Stomach (tissue), 9 donors: ENCODE data around the gene DIAPH2. TPM values are rescaled to one million over a fixed set of nuclear protein-coding genes. Genes with fewer than 3 reads are reported as not detected.
"Not testable (repeated sequence)": the region's sequence is repeated elsewhere in the genome, so short reads cannot be mapped to it uniquely, and the experiment has no call there.

Source experiments
- DNase-seq, 2 donors: peaks; one replicate each; pipeline versions ENCODE4 v3.0.0 to v3.0.0-alpha.2; 2013 to 2019
- H3K27ac ChIP-seq, 5 donors: fragments of 200-600 bp in 4 of 5; sonication (generic) in 4 of 5; one replicate each; pipeline ENCODE4 v1.5.1; 2013 to 2019; ENCODE audit warnings: mild to moderate bottlenecking in 1 of 5, moderate library complexity in 1 of 5
- H3K27me3 ChIP-seq, 3 donors: fragments of 200-600 bp; sonication (generic); one replicate each; pipeline ENCODE4 v1.5.1; 2017 to 2019; ENCODE audit warnings: mixed run types in 1 of 3
- H3K36me3 ChIP-seq, 4 donors: fragments of 200-600 bp; sonication (generic); 1 replicate in 3 of 4; 2 replicates in 1 of 4; pipeline ENCODE4 v1.5.1; 2016 to 2019
- H3K4me1 ChIP-seq, 4 donors: fragments of 200-600 bp; sonication (generic); one replicate each; pipeline ENCODE4 v1.5.1; 2016 to 2019
- H3K4me3 ChIP-seq, 4 donors: fragments of 200-600 bp; sonication (generic) in 3 of 4; one replicate each; pipeline ENCODE4 v1.5.1; 2016 to 2019; ENCODE audit warnings: mild to moderate bottlenecking in 1 of 4
- H3K9me3 ChIP-seq, 4 donors: fragments of 200-600 bp; sonication (generic); one replicate each; pipeline ENCODE4 v1.5.1; 2016 to 2019
- EP300 ChIP-seq: sonication (generic); formaldehyde crosslinking; IDR thresholded peaks from one replicate; pipeline ENCODE4 v1.6.1; 2017; ENCODE audit warnings: antibody characterized with exemption
- POLR2A ChIP-seq, 4 donors: fragments of 450-650 bp; IDR thresholded peaks; one replicate each; pipeline ENCODE4 v1.6.1; 2016; ENCODE audit warnings: antibody characterized with exemption in 4 of 4, control low read depth in 2 of 4, mild to moderate bottlenecking in 1 of 4, moderate library complexity in 1 of 4
- POLR2AphosphoS5 ChIP-seq, 3 donors: sonication (generic); formaldehyde crosslinking; IDR thresholded peaks; one replicate each; pipeline ENCODE4 v1.6.1; 2016; ENCODE audit warnings: antibody characterized with exemption in 3 of 3
- WGBS, 5 donors: extraction: QIAGEN DNeasy Blood & Tissue Kit in 3 of 5; methylation state at CpG; one replicate each; pipeline versions ENCODE4 v1.1.5 to v1.1.7; 2013 to 2018; 5-methylcytosine and 5-hydroxymethylcytosine counted together
- intact Hi-C: fragments of 100-400 bp; cut with DNase I; formaldehyde crosslinking; loops from one replicate; pipeline ENCODE4 v1.15.1; 2023; ENCODE audit warnings: low total_unique reads
- polyA plus RNA-seq, 3 donors: library from polyadenylated mRNA; stranded (reverse); fragments of 200-250 nt; gene quantifications; one replicate each; pipeline ENCODE4 v1.2.3, GENCODE V29; 2013
- total RNA-seq, 5 donors: library from RNA; depleted of rRNA; stranded (reverse); fragments of >200 nt; gene quantifications; one replicate each; pipeline versions ENCODE4 v1.1.0 to v1.2.3, GENCODE V29; 2014 to 2016
- TF ChIP-seq, protein P1 (sequence below), 7 experiments: fragments of 450-650 bp in 4 of 7; fragments of 200-600 bp in 3 of 7; sonication (generic) in 3 of 7; IDR thresholded peaks; one replicate each; pipeline ENCODE4 v1.5.1; 2016 to 2019; ENCODE audit warnings: antibody characterized with exemption in 7 of 7, control low read depth in 2 of 7, mild to moderate bottlenecking in 1 of 7
- donor health status: healthy with polysubstance abuse.
- donor health status: Bipolar disorder and iron deficiency.
- donor health status: healthy.

DIAPH2 gene
- total and polyA plus RNA-seq, 8 donors: 5.2 to 52.5 (median 27.3) TPM

DNA sequence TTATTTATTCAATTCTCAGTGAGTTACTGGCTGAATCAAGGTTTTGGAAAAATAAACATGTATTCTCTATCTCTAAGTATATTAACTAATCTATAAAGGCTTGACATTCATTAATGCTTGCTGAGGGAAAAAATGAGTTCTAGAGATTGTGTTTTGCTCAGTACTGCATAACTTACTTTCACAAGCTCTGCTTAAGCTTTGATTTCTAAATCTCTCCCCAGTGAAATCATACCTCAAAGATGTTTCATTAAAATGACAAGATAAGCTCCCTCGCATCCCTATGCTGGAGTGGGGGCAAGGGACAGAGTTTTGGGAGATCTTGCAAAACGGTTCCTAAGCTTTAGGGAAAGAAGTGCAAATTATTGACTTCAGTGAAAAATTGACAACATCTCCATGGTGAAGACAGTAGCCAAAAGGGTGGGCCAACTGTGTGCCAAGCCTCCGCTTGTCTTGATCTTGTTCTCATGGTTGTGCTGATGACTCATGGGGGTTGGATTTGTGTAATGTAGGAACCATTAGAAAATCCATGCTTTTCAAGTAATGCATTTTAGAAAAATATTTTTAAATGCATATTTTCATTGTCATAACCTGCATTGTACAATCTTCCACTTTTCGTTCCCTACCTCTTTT lies 720.5 kb downstream of the DIAPH2 start:
- H3K36me3 ChIP-seq: no peaks in the 10 kb centered on the region
- intact Hi-C loops: no loop called here
- peaks cover 0 to 3% (median 0%) of the 10 kb centered on the region in 3 donors for H3K27me3 ChIP-seq
- H3K4me3 ChIP-seq: no peak overlapping the region
- TF ChIP-seq POLR2A (IDR thresholded peaks at IDR 0.05): no peak
- TF ChIP-seq EP300: no peak
- TF ChIP-seq, protein P1, sequence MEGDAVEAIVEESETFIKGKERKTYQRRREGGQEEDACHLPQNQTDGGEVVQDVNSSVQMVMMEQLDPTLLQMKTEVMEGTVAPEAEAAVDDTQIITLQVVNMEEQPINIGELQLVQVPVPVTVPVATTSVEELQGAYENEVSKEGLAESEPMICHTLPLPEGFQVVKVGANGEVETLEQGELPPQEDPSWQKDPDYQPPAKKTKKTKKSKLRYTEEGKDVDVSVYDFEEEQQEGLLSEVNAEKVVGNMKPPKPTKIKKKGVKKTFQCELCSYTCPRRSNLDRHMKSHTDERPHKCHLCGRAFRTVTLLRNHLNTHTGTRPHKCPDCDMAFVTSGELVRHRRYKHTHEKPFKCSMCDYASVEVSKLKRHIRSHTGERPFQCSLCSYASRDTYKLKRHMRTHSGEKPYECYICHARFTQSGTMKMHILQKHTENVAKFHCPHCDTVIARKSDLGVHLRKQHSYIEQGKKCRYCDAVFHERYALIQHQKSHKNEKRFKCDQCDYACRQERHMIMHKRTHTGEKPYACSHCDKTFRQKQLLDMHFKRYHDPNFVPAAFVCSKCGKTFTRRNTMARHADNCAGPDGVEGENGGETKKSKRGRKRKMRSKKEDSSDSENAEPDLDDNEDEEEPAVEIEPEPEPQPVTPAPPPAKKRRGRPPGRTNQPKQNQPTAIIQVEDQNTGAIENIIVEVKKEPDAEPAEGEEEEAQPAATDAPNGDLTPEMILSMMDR (IDR thresholded peaks at IDR 0.05): no peak
- TF ChIP-seq POLR2AphosphoS5 (IDR thresholded peaks at IDR 0.05): no peak
- H3K4me1 ChIP-seq: no peaks in the 10 kb centered on the region
- WGBS, 5 donors: 79 to 91% (median 83%) methylated on average over 4 of the region's 4 CpGs
- no peak for DNase-seq
- H3K9me3 ChIP-seq: peaks cover 0 to 12% (median 6%) of the 10 kb centered on the region in 4 donors
- H3K27ac ChIP-seq: no peak overlapping the region

DNA sequence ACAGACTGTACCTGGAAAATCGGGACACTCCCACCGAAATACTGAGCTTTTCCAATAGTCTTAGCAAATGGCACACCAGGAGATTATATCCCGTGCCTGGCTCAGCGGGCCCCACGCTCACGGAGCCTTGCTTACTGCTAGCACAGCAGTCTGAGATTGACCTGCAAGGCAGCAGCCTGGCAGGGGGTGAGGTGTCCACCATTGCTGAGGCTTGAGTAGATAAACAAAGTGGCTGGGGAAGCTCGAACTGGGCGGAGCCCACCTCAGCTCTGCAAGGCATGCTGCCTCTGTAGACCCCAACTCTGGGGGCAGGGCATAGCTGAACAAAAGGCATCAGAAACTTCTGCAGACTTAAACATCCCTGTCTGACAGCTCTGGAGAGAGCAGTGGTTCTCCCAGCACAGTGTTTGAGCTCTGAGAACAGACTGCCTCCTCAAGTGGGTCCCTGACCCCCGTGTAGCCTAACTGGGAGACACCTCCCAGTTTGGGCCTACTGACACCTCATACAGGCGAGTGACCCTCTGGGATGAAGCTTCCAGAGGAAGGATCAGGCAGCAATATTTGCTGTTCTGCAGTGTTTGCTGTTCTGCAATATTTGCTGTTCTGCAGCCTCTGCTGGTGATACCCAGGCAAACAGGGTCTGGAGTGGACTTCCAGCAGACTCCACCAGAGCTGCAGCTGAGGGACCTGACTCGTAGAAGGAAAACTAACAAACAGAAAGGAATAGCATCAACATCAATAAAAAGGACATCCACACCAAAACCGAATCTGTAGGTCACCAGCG lies 725.2 kb downstream of the DIAPH2 start:
- H3K27ac ChIP-seq, H3K36me3 ChIP-seq, H3K4me1 ChIP-seq, intact Hi-C loops, DNase-seq, H3K4me3 ChIP-seq, H3K27me3 ChIP-seq: not testable (repeated sequence)
- peaks cover 0 to 14% (median 6%) of the 10 kb centered on the region in 4 donors for H3K9me3 ChIP-seq
- WGBS, 5 donors: 90 to 96% (median 93%) methylated on average over 11 to 13 of the region's 13 CpGs

DNA sequence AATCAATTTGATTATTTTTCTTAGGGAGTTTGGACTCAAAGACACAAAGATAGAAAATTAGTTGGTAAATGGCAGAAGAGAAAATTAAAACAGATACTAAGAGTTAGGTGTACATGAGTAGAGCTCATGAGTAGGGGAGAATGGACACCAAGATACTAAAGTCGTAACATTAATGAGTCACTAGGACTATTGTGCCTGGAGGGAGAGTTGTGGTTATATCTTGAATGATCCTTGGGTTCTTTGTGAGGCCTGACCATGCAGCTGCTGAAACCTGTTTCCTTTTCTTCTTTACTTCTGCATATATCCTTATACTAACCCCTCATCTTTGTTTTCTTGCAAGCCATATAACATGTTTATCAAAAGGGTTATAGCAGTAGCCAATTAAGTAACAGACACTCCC lies 731.8 kb downstream of the DIAPH2 start:
- no peak overlapping the region for H3K4me3 ChIP-seq
- H3K27ac ChIP-seq: no peak overlapping the region
- intact Hi-C loops: no loop called here
- WGBS, 5 donors: 73 to 100% (median 88%) methylated on average over 1 of the region's 1 CpG
- H3K9me3 ChIP-seq: no peaks in the 10 kb centered on the region
- no peaks in the 10 kb centered on the region for H3K27me3 ChIP-seq
- TF ChIP-seq EP300 (no peak), POLR2A (IDR thresholded peaks at IDR 0.05) (no peak), POLR2AphosphoS5 (IDR thresholded peaks at IDR 0.05) (no peak)
- TF ChIP-seq, protein P1 (IDR thresholded peaks at IDR 0.05): no peak
- H3K4me1 ChIP-seq: no peaks in the 10 kb centered on the region
- no peaks in the 10 kb centered on the region for H3K36me3 ChIP-seq
- DNase-seq: no peak

DNA sequence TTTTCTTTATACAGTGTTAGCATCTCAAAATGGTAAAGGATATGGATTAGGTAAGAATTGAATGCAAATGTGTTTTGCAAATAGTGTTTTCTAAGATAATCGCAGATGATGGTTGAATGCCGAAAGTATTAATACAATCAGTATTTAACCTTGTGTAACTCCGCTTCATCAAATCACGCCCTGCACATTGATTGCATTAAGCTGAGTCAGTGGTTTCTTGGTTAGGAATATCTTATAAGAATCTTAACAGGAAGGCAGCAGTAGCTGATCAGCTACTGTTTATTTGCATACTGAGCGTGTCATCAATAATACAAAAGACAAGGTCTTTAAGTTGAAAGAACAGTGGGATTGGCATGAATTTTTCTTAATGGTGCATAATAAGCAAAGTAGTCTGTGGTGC lies 744.5 kb downstream of the DIAPH2 start:
- Histone ChIP-seq H3K27ac (no peak overlapping the region), H3K36me3 (peaks cover 0 to 14% (median 9%) of the 10 kb centered on the region in 4 donors), H3K4me3 (no peak overlapping the region), H3K27me3 (no peaks in the 10 kb centered on the region), H3K4me1 (no peaks in the 10 kb centered on the region), H3K9me3 (no peaks in the 10 kb centered on the region)
- intact Hi-C loops: no loop called here
- DNase-seq: no peak
- 90 to 94% (median 92%) methylated on average over 5 of the region's 5 CpGs for WGBS, 5 donors
- TF ChIP-seq POLR2A (IDR thresholded peaks at IDR 0.05): no peak
- TF ChIP-seq, protein P1 (IDR thresholded peaks at IDR 0.05): no peak
- no peak for TF ChIP-seq EP300
- no peak for TF ChIP-seq POLR2AphosphoS5 (IDR thresholded peaks at IDR 0.05)

DNA sequence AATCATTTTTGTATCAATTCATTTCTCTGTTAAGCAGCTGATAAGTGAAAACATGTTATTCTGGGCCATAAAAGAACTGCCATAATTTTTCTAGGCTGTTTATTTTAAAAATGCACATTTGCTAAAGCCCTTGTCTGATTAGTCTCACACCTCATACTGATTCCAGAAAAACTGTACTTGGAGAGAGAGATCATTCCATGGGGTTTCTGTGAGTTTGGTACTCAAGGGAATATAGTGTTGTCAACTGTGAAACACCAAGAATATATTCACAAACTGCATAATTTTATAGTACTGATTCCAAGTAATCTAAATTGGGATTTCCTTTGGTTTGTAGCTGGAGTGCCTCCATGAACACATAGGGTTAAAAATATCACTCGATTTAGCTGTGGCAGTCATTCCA lies 746.6 kb downstream of the DIAPH2 start:
- intact Hi-C loops: no loop called here
- no peak overlapping the region for H3K4me3 ChIP-seq
- no peak for DNase-seq
- 58 to 85% (median 77%) methylated on average over 1 of the region's 1 CpG for WGBS, 5 donors
- TF ChIP-seq POLR2AphosphoS5 (IDR thresholded peaks at IDR 0.05) (no peak), EP300 (no peak), POLR2A (IDR thresholded peaks at IDR 0.05) (no peak)
- TF ChIP-seq, protein P1 (IDR thresholded peaks at IDR 0.05): no peak
- H3K4me1 ChIP-seq: no peaks in the 10 kb centered on the region
- H3K36me3 ChIP-seq: peaks cover 0 to 14% (median 9%) of the 10 kb centered on the region in 4 donors
- H3K9me3 ChIP-seq: no peaks in the 10 kb centered on the region
- H3K27ac ChIP-seq: no peak overlapping the region
- no peaks in the 10 kb centered on the region for H3K27me3 ChIP-seq
